ENCODE measurements around the gene CUX1.

The CUX1 gene

DNA sequence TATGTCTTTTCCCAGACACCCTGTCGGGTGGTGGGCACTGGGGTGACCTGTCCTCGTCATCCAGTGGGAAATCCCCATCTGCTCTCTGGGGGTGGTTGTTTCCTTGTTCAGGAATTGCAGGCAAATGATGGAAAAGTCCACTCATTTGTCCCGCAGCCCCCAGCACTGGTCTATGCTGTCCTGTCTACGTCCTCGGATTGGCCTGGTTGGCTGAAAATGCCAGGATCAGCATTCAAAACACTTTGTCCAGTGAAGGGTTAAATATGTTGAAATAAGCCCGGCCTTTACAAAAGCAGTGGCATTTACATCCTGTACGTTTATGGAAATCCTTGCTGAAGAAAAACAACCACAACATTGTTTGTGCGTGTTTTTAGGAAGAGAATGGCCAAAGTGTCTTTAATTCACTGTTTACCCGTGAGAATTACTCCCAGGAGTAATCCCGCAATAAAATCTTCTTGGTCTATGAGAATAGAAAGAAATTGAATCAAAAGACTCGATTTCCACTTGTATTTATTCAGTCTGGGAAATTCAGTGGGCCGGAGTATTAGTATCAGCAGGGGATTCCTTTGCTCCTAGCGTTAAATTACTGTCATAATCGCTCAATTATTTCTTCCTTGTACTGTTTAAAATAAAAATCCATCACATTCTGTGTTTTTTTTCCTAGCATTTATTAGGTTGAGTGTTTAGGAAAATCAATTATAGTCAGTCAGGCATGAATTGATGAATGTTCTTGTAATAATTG is 352.4 kb downstream of the CUX1 start:
- TF ChIP-seq, protein P1, sequence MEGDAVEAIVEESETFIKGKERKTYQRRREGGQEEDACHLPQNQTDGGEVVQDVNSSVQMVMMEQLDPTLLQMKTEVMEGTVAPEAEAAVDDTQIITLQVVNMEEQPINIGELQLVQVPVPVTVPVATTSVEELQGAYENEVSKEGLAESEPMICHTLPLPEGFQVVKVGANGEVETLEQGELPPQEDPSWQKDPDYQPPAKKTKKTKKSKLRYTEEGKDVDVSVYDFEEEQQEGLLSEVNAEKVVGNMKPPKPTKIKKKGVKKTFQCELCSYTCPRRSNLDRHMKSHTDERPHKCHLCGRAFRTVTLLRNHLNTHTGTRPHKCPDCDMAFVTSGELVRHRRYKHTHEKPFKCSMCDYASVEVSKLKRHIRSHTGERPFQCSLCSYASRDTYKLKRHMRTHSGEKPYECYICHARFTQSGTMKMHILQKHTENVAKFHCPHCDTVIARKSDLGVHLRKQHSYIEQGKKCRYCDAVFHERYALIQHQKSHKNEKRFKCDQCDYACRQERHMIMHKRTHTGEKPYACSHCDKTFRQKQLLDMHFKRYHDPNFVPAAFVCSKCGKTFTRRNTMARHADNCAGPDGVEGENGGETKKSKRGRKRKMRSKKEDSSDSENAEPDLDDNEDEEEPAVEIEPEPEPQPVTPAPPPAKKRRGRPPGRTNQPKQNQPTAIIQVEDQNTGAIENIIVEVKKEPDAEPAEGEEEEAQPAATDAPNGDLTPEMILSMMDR (IDR thresholded peaks at IDR 0.05; ENCODE audit: borderline replicate concordance, insufficient read depth, low read depth, low read length): no peak
- H3K4me3 ChIP-seq (ENCODE audit: low read depth, low read length): no peak overlapping the region

DNA sequence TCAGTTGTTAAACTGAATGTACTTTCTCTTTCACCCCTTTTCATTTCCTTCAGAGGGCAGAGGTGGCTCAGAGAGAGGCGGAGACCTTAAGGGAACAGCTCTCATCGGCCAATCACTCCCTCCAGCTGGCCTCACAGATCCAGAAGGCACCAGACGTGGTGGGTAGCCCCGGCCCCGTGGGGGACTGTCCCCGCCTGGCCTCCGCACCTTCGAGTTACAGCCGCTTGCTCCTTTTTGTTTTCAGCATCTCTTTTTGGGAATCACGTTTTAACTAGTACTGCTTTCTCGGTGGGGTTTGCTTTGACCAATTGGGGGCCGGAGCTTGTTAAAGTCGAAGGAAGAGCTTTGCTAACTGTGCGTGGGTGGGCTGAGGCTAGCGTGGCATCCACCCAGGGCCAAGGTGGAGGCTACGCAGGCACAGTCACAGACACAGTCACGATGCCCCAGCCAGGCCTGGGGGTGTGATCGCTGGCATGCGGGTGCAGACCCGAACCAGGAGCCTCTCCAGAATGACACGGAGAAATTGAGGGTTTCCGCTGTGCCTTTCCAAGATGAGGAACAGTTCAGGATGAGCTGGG is 353.1 kb downstream of the CUX1 start:
- TF ChIP-seq, protein P1 (IDR thresholded peaks at IDR 0.05; ENCODE audit: borderline replicate concordance, insufficient read depth, low read depth, low read length): no peak
- no peak overlapping the region for H3K4me3 ChIP-seq (ENCODE audit: low read depth, low read length)

DNA sequence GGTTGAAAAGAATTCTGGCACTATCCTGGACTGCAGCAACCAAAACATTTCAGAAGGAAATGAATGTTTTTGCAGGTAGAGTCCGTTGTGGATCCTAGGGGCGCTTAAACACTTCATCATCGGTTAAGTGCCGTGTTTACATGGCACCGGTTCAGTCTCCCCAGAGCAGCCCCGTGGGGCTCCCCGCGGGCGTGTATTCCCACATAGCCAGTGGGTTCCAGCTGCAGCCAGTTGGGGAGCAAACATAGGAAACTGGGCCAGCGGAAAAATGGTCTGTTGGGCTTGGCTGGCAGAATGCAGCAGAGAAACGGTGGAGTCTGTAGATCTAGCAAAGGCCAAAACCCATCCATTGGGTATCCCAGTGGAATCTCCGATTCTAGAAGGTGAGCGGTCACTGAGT is 356.2 kb downstream of the CUX1 start:
- no peak overlapping the region for H3K4me3 ChIP-seq (ENCODE audit: low read depth, low read length)
- TF ChIP-seq, protein P1 (IDR thresholded peaks at IDR 0.05; ENCODE audit: borderline replicate concordance, insufficient read depth, low read depth, low read length): no peak

DNA sequence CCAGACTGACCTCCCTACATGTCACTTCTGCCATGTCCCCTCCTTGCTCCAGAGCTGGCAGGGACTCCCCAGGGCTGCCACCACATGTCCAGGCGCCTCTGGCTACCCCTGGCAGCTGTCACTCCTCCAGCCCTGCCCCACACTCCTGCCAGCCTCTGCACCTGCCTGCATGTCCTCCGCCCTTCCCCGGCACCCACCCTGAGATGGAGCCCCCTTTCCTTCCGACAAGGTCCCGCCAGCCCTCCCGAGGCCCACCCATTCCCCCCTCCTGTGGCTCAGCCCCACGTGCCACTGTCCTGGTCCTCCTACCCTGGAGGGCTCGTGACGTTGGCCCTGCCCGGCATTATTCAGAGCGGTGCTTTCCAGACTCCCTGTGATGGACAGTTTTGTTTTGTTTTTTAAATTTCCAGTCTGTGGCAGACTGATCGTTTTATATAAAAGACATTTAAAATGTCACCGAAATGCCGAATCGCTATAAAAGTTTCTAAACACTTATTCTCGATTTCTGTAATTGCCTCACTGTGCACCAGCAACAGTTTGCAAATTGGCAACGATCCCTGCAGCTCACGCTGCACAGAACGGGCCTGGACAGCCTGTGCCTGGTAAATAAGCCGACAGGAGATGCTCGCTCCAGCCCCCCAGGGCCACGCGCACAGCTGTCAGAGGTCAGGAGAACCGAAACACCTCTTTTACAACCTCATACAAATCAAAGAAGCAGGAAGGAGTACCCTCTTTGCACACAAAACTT is 358.2 kb downstream of the CUX1 start:
- TF ChIP-seq, protein P1 (IDR thresholded peaks at IDR 0.05; ENCODE audit: borderline replicate concordance, insufficient read depth, low read depth, low read length): no peak
- H3K4me3 ChIP-seq (ENCODE audit: low read depth, low read length): no peak overlapping the region

DNA sequence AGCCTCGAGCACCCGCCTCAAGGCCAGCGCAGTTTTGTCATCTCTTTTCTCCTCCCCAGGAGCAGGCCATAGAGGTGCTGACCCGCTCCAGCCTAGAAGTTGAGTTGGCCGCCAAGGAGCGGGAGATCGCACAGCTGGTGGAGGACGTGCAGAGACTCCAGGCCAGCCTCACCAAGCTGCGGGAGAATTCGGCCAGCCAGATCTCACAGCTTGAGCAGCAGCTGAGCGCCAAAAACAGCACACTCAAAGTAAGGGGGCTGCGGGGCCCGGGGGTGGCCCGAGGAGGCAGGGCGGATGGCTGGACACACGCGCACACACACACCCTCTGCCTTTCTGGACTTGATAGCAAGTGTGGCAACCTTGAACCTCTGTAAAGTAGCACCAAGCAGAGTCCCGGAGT is 361.0 kb downstream of the CUX1 start:
- H3K4me3 ChIP-seq (ENCODE audit: low read depth, low read length): no peak overlapping the region
- TF ChIP-seq, protein P1 (IDR thresholded peaks at IDR 0.05; ENCODE audit: borderline replicate concordance, insufficient read depth, low read depth, low read length): no peak

DNA sequence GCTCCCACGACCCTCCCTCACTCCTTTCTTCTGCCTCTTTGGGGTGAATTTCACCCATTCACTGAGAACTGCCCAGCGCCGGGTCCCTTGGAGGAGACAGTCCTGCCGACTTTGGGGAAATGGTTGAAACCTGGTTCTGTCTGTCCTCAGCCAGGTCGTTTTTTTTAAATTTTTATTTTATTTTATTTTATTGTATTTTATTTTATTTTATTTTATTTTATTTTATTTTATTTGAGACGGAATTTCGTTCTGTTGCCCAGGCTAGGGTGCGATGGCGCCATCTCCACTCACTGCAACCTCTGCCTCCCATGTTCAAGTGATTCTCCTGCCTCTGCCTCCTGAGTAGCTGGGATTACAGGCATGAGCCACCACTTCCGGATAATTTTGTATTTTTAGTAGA is 363.3 kb downstream of the CUX1 start:
- TF ChIP-seq, protein P1 (IDR thresholded peaks at IDR 0.05; ENCODE audit: borderline replicate concordance, insufficient read depth, low read depth, low read length): no peak
- H3K4me3 ChIP-seq (ENCODE audit: low read depth, low read length): no peak overlapping the region
